ENCODE measurements around the gene PLEKHG5. TPM values are rescaled to one million over a fixed set of nuclear protein-coding genes. Genes with fewer than 3 reads are reported as not detected.
"Not testable (repeated sequence)": the region's sequence is repeated elsewhere in the genome, so short reads cannot be mapped to it uniquely, and the experiment has no call there.

Gene PLEKHG5
- total RNA-seq, 1 donor from 2014 or later, result 23.3 TPM

- TF ChIP-seq, protein P1, sequence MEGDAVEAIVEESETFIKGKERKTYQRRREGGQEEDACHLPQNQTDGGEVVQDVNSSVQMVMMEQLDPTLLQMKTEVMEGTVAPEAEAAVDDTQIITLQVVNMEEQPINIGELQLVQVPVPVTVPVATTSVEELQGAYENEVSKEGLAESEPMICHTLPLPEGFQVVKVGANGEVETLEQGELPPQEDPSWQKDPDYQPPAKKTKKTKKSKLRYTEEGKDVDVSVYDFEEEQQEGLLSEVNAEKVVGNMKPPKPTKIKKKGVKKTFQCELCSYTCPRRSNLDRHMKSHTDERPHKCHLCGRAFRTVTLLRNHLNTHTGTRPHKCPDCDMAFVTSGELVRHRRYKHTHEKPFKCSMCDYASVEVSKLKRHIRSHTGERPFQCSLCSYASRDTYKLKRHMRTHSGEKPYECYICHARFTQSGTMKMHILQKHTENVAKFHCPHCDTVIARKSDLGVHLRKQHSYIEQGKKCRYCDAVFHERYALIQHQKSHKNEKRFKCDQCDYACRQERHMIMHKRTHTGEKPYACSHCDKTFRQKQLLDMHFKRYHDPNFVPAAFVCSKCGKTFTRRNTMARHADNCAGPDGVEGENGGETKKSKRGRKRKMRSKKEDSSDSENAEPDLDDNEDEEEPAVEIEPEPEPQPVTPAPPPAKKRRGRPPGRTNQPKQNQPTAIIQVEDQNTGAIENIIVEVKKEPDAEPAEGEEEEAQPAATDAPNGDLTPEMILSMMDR (conservative IDR thresholded peaks at IDR 0.05; ENCODE audit: low read depth, low read length), result peak; percentile 75
- peak overlapping the region; percentile 18 for H3K4me3 ChIP-seq (ENCODE audit: low read depth, low read length)
- peak; percentile 58 for DNase-seq (ENCODE audit: low read depth)
These were observed 54.3 kb downstream of the PLEKHG5 start for GRCh38 chr1:6437012-6437700.

DNA sequence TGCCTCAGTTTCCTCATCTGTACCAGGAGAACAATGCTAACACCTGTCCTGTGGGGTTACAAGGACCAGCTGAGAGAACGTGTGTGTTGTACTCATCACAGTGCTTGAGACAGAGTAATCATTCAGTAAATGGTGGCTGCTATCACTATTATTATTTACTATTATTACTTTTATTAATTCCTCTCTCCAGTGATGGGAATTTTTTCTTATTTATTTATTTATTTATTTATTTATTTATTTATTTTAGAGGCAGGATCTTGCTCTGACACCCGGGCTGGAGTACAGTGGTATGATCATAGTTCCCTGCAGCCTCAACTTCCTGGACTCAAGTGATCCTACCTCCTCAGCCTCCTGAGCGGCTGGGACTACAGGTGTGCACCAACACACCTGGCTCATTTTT lies 55.2 kb downstream of the PLEKHG5 start:
- DNase-seq (ENCODE audit: low read depth); H3K4me3 ChIP-seq (ENCODE audit: low read depth, low read length): not testable (repeated sequence)

DNA sequence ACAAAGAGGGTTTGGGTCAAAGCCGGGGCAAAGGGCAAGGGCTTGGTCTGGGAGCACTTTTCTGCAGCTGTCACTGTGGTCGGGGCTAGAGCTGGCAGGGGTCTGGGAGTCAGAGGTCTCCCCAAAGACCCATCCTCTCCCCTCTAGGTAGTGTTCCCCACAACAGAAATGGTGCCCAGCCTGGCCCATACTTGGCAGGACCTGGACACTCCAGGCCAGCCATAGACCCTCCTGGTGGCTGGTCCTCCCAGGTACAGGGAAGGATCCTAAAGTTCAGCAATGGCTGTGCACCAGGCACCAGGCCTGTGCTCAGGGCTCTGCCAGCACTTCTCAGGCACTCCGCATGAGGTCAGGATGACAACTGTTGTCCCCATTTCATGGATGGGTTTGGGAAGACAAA lies 55.9 kb downstream of the PLEKHG5 start:
- no peak for DNase-seq (ENCODE audit: low read depth)
- TF ChIP-seq, protein P1 (conservative IDR thresholded peaks at IDR 0.05; ENCODE audit: low read depth, low read length), result no peak
- no peak overlapping the region for H3K4me3 ChIP-seq (ENCODE audit: low read depth, low read length)

GRCh38 chr1:6435129-6435528 lies 56.3 kb downstream of the PLEKHG5 start:
- DNase-seq (ENCODE audit: low read depth), result no peak
- TF ChIP-seq, protein P1 (conservative IDR thresholded peaks at IDR 0.05; ENCODE audit: low read depth, low read length), result no peak
- H3K4me3 ChIP-seq (ENCODE audit: low read depth, low read length), result no peak overlapping the region

- TF ChIP-seq, protein P1 (conservative IDR thresholded peaks at IDR 0.05; ENCODE audit: low read depth, low read length), result no peak
- no peak overlapping the region for H3K4me3 ChIP-seq (ENCODE audit: low read depth, low read length)
- no peak for DNase-seq (ENCODE audit: low read depth)
These were observed 57.3 kb downstream of the PLEKHG5 start for GRCh38 chr1:6434186-6434585.

DNA sequence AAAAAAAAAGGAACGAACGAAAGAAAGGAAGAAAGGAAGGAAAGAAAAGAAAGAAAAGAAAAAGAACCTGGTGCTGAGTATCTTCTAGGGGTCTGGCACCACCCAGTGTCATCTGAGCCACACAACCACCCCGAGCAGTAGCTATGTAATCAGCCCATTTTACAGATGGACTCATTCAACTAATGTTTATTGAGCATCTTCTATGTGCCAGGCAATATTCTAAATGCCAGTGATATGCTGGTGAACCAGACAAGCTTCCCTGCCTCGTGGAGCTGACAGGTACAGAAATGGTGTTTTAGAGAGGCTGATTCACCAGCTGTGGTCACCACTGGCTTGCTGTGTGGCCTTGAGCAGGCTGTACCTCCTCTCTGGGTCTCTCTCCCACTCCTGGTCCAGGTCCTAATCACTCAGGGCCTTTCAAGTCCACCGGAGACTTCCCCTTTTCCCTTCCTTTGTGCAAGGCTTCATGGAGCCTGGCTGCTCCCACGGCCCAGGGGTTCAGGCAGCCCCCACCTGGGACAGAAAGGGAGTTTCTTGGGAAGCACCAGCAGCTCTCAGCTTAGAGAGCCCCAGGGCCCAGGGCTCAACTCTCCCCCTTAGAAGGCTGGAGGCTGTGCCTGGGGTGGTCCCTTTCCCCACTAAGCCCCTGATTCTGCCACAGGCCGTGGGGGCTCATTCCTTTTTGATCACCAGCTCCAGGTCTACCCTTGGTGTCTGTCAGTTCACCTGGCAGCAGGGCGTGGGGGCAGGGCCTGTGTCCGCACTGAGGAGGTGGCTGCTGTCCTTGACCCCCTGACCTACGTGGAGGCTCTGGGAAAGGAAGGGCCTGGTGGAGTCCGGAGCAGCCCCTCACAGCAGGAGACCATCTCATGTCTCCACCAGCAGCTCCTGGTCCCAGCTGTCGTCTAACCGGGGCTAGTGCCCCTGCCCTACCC lies 59.6 kb downstream of the PLEKHG5 start:
- DNase-seq (ENCODE audit: low read depth); H3K4me3 ChIP-seq (ENCODE audit: low read depth, low read length): not testable (repeated sequence)

- not testable (repeated sequence) for DNase-seq (ENCODE audit: low read depth)
These were observed 61.6 kb downstream of the PLEKHG5 start for GRCh38 chr1:6429660-6430411.

DNA sequence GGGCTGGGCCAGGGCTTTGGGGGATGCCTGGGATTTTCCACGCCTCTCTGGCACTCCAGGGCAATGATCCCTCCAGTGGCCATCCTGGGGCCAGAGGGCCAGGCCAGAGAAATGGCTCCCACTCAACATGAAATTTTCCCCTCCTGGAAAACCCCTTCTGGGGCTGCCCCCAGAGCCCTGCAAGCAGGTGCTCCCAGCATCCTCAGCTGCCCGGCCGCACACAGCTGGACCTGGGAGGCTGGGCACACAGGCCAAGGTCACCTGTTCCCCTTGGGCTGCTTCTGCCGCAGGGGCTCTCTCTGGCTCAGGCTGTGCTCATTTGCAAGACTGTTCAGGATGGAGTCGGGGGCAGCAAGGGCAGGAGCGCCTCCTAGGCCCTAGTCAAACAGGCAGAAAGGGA lies 63.0 kb downstream of the PLEKHG5 start:
- not testable (repeated sequence) for DNase-seq (ENCODE audit: low read depth); H3K4me3 ChIP-seq (ENCODE audit: low read depth, low read length)

More at GRCh38 chr1:6429660-6430411, 61.6 kb downstream of the PLEKHG5 start:
- not testable (repeated sequence) for H3K4me3 ChIP-seq (ENCODE audit: low read depth, low read length)

All from epithelial cell of proximal tubule (primary cell).